MM.1S (cell line): Measurements from ENCODE around the gene DNPH1.

Source experiments
- CTCF ChIP-seq: fragments of 300-600 bp; sonication (generic); IDR thresholded peaks from 2 replicates; pipeline ENCODE4 v1.5.1; 2016; ENCODE audit warnings: antibody characterized with exemption, low read length, mixed read lengths
- EZH2 ChIP-seq: fragments of 300-600 bp; sonication (generic); optimal IDR thresholded peaks from 2 replicates; pipeline ENCODE3; 2017; ENCODE audit warnings: low read depth, mild to moderate bottlenecking, antibody characterized with exemption, low read length, mixed read lengths
- EZH2phosphoT487 ChIP-seq: fragments of 300-600 bp; sonication (generic); IDR thresholded peaks from 2 replicates; pipeline ENCODE4 v1.6.1; 2018; ENCODE audit warnings: antibody characterized with exemption, low read length

GRCh38 chr6:43175676-43176422 lies 53.4 kb downstream of the DNPH1 start:
- TF ChIP-seq CTCF (no peak), EZH2 (no peak), EZH2phosphoT487 (no peak)
